ENCODE data around the gene PPIE.
"Not testable (repeated sequence)": the region's sequence is repeated elsewhere in the genome, so short reads cannot be mapped to it uniquely, and the experiment has no call there.

PPIE gene

DNA sequence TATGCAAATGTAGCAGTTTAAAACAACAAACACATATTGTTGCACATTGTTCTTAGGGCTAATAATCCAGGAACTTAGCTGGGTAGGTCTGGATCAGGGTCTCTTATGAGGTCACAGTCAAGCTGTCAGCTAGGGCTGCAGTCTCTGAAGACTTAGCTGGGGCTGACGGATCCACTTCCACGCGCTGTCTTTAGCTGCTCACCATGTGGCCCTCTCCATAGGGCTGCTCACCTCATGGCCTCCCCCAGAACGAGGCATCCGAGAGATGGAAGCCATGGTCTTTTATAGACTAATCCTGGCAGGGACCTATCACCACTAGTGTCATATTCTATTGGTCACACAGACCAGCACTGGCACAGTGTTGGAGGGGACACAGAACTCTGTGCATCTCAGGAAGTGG is 41.1 kb downstream of the PPIE start:
- DNase-seq: no peak

DNA sequence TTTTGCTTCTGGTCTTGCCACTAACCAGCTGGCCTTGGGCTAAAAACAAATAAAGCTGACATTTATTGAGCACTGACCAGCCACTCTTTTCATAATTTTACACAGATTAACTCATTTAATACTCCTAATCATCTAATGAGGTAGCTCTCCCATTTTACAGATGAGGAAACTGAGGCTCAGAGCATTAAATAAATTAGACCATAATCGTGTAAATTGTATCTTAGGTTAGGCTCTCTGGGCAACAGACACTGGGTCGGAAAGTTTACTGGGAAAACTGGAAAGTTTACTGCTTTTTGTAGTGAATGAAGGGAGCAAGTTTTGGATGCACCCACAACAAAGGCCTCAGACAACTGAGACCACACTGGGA is 42.6 kb downstream of the PPIE start:
- DNase-seq: no peak

- DNase-seq: no peak
Measured at GRCh38 chr1:39782103-39782502, 43.4 kb downstream of the PPIE start.

- not testable (repeated sequence) for DNase-seq
Measured at GRCh38 chr1:39782685-39783084, 44.0 kb downstream of the PPIE start.

DNA sequence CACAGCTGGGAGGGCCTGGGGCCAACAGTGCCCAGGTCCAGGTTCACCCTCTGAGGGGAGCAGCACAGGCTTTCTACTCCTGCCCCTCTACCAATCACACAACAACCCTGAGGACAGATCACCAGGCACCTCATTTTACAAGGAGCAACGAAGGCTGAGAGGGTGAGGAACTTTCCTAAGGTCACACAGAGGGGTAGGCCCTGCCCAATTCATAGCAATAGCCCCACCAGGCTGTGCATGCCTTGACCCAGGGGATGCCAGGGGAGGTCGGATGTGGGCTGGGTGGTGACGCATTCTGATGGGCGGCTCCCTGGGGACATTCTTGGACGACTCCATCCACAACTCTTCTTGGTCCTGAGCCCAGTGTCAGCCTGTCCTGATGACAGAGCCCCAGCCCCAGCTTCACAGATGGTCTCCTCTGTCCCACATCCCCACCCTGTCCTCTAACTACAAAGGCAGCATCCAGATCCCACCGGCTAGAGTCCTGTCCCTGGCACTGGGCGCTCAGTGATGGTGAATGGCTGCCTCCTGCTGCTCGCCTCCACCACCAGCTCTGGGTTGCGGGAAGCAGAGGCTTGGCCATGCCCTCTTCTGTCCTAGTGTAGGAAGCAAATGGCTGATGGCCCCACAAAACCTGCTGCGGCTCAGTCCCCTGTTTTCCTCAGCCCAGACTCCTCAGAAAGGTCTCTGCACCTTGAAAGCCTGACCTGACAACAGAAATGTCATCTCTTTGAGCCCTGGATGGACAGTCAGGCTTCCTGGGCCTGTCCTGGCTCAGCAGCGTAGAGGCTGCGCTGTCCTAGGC is 47.8 kb downstream of the PPIE start:
- not testable (repeated sequence) for DNase-seq

DNA sequence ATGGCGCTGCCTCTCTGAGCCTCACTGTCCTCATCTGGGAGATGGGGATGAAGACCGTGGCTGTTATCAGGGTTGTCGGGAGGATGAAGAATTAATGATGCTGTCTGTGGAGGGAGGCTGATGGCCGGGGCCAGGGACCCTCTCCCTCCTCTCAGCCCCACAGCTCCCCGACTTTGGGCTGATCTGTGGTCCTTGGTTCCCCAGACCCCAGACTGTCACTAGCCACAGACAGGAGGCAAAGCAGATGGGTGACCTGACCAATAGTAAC is 48.4 kb downstream of the PPIE start:
- not testable (repeated sequence) for DNase-seq

GRCh38 chr1:39787468-39787867 is 48.8 kb downstream of the PPIE start:
- no peak for DNase-seq

DNA sequence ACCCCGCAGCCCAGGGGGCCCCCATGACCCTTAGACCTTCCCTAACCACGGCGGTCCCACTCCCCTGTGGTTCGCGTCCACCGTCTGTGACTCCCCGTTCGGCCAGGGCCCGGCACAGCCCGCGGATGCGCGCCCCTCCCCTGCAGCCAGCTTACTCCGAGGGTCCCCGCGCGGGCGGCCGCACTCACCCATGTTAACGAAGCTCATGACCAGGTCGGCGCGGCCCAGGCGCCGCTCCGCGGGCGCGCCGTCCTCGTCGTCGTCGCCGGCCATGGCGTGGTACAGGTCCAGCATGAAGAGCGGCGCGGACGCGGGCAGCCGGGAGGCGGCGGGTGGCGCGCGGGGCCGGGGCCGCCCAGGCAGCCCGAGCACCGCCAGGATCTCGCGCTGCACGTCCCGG is 49.3 kb downstream of the PPIE start:
- DNase-seq: not testable (repeated sequence)

DNA sequence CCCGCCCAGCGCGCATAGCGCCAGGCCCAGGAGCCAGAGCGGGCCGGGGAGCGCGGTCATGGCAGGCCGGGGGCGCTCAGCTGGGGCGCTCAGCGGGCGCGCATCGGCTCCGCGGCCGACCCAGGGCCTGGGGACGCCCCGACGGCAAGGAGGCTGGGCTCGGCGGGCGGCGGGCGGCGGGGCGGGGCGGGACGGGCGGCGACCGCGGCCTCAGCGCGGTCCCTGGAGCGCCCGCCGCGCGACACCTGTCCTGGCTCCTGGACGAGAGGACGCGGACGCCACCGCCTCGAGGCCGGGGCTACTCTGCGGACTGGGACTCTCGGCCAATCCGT is 49.7 kb downstream of the PPIE start:
- no peak for DNase-seq

DNA sequence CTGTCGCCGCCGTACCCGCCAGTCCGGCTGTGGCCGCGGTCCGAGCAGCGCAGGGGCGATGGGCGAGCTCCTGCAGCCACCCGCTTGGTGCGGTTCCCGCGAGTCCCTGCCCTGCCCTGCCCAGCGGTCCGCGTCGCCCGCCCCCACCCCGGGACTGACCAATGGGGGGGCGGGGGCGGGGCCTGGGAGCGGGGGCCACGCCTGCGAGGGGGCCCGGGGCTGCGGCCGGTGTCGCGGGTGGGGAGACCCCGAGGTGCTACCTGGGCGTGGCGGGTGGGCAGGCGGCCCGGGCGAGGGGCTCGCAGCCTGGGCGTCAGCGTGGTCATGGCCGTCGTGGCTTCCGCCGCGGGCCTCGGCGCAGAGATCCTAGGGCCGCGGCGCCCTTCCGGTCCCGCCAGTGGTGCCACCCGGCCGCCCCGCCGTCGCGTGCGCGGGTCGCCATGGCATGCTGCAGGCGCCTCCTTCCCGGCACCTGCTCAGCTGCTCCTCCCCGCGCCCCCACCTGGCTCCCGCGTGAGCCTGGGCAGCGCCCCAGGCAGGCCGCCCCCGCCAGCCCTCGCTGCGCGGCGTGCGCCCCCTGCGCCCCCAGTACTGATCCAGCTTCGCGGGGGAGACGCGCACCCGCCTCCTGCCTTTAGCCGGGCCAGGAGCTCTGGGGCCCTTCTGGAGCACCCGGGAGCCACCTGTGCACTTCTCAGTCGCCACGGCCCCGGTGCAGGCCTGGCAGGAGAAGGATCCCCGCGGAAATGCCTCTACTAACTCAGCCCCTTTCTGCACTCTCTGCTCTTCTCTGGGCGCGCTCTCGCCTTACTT is 50.3 kb downstream of the PPIE start, which contains the start of gene BMP8B:
TSS of gene BMP8B (minus strand) at position 108 of the 813 bp plus-strand sequence. CDS start 380 bp downstream, outside the sequence.
- DNase-seq: peak; percentile 34

DNA sequence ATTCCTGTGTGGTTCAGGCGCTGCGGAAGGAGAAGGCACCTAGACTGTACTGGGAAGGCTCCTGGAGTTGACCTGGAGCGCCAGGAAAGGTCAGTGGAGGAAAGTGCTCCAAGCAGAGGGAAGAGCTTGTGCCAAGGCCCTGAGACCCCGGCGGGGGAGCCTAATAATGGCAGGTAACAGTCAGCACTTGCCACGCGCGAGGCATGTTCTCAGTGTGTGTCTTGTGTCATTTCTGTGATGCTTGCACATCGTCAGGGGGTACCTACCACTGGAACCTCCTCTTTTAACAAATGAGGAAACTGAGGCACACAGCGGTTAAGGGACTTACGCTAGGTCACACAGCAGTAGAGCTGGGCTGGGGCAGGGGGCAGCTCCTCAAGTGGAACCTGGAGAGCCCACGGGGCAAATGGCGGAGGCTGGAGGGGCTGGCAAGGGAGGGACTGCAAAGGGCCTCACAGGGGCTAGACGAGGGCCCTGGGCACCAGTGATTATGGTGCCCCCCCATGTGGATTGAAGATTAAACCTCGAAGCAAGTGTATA is 51.0 kb downstream of the PPIE start:
- no peak for DNase-seq

- no peak for DNase-seq
Measured at GRCh38 chr1:39791838-39792237, 53.2 kb downstream of the PPIE start.

- DNase-seq: no peak
Measured at GRCh38 chr1:39795651-39796050, 57.0 kb downstream of the PPIE start.

- DNase-seq: peak; percentile 87
Measured at GRCh38 chr1:39798859-39799769, 60.4 kb downstream of the PPIE start.

- peak; percentile 58 for DNase-seq
Measured at GRCh38 chr1:39799770-39800470, 61.2 kb downstream of the PPIE start.

- DNase-seq: no peak
Measured at GRCh38 chr1:39800471-39800835, 61.8 kb downstream of the PPIE start.

DNA sequence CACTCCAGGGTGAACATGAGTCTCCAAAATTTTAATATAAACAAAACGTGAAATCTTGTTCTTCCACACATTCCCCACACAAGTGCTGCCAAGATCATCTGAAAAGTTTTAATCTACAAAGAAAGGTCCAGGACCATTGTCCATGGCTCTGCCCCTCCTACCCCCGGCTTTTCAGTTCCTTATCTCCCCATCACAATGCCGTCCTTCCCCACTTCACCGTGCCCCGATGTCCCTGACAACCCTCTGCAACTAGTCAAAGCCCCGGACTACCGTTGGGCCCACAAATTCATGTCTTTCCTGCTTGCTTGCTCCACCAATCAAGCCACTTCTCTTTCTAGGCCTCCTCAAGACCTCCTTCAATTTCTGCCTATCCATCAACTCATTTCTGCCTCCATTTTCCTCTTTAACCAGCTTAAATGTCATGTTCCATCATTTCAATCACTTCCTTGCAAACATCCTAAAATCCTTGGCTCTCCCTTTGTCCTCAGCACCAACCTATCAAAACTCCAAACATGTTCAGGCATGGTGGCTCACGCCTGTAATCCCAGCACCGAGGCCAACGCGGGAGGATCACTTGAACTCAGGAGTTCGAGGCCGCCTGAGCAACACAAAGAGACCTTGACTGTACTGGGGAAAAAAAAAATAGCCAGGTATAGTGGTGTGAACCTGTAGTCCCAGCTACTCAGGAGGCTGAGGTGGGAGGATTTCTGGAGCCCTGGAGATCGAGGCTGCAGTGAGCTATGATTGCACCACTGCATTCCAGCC is 64.0 kb downstream of the PPIE start:
- DNase-seq: no peak

GRCh38 chr1:39805385-39805784 is 66.7 kb downstream of the PPIE start:
- DNase-seq: no peak

- DNase-seq: no peak
Measured at GRCh38 chr1:39808784-39809517, 70.3 kb downstream of the PPIE start.

DNA sequence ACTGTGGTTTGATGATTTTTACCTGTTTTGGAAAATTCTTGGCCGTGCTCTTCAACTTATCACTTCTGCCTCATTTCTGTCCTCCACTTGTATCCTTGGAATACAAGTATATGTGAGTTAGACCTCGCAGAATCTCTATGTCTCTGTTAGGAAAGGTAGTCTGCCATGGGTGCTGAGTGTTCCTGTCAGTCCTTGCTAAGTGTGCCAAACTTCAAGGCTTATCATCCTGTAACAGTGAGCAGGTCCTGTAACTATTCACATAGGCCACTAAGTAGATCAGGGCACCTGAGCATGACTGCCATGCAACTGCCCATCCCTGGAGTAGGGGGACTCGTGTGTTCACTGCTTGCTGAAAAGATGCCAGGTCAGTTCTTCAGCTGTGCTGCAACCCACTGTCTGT is 74.2 kb downstream of the PPIE start:
- no peak for DNase-seq
